Dermis blood vessel endothelial cell (primary cell): Measurements from ENCODE around the gene OR4A5. TPM values are rescaled to one million over a fixed set of nuclear protein-coding genes. Genes with fewer than 3 reads are reported as not detected.
"Not testable (repeated sequence)": the region's sequence is repeated elsewhere in the genome, so short reads cannot be mapped to it uniquely, and the experiment has no call there.

Source experiments
- DNase-seq: peaks from one replicate; pipeline ENCODE4 v3.0.0; 2010
- total RNA-seq: library from RNA; depleted of rRNA; stranded (reverse); fragments of >200 nt; gene quantifications from 2 replicates; pipeline ENCODE4 v1.2.3, GENCODE V29; 2014

OR4A5 gene
- total RNA-seq, result not detected in 2 replicates

- not testable (repeated sequence) for DNase-seq
Observed at GRCh38 chr11:54706532-54706931, at the start of gene OR4A5. Gene OR4A5, plus strand, starts transcription at chr11:54706832. Its CDS starts 53 bp downstream, at chr11:54706885.

GRCh38 chr11:54720094-54720493, 13.5 kb downstream of the OR4A5 start:
- not testable (repeated sequence) for DNase-seq

Other genes starting within 250 kb of the OR4A5 start
- gene OR4C46, start 102.8 kb upstream of the OR4A5 start, total RNA-seq, result not detected in 2 replicates